A673 (cell line): Measurements from ENCODE around the gene SARDH.

ENCODE experiments used
- CTCF ChIP-seq: fragments of 300-800, 200-600 bp; sonication (generic); conservative IDR thresholded peaks from 2 replicates; pipeline ENCODE4 v1.5.1; 2017; ENCODE audit warnings: low read depth, mild to moderate bottlenecking, antibody characterized with exemption, low read length, moderate library complexity, mixed read lengths
- EZH2 ChIP-seq: fragments of 200-600 bp; sonication (generic); IDR thresholded peaks from 2 replicates; pipeline ENCODE4 v1.6.1; 2017; ENCODE audit warnings: borderline replicate concordance, low read depth, mild to moderate bottlenecking, mixed read lengths, antibody characterized with exemption, low read length; ENCODE audit not compliant: poor library complexity, severe bottlenecking

- TF ChIP-seq CTCF (no peak), EZH2 (no peak)
Measured at GRCh38 chr9:133752739-133753446, 14.7 kb upstream of the SARDH start.
